ENCODE data around the gene IQCH. TPM values are rescaled to one million over a fixed set of nuclear protein-coding genes. Genes with fewer than 3 reads are reported as not detected.

Gene IQCH
- total and polyA plus RNA-seq, 9 of the 15 experiments (the other 6 are each of a cell fraction or from before 2014, with no cell fraction given) = 1.8 to 3.9 (median 2.7) TPM

DNA sequence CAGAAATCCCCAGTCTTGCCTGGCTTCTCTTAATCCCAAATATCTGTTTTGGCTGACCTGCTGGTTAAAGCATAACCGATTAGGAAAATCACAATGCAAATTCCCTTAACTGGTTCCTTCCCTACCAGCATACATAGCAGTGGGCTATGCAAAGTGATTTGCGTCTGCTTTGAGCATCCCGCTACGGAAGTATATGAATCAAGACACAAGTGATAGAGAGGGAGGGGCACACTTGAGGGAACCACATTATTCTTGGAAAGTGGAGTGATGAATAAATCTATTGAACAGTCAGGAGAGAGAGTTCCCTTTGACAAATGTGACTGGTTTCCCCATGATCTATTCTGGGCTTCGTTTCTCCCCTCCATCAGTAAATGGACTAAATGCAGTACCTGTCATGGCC, 146.8 kb downstream of the IQCH start:
- Histone ChIP-seq H3K79me2 (ENCODE audit: control insufficient read depth, insufficient read depth, low read length) (no peaks in the 10 kb centered on the region), H4K20me1 (replicated peaks; ENCODE audit: control insufficient read depth, insufficient read depth, low read length) (no peaks in the 10 kb centered on the region), H3K4me1 (replicated peaks in 1 of 2; ENCODE audit: control insufficient read depth in 2 of 2, insufficient read depth in 2 of 2, low read length in 2 of 2) (peaks cover 0 to 35% of the 10 kb centered on the region in 2 experiments; a peak in 3 of 5 replicates), H3K9me1 (ENCODE audit: control insufficient read depth, insufficient read depth, low read length) (no peaks in the 10 kb centered on the region), H3K9me3 (replicated peaks; ENCODE audit: control insufficient read depth, insufficient read depth, low read depth, low read length) (no peaks in the 10 kb centered on the region), H2AFZ (ENCODE audit: low read depth, low read length) (no peak overlapping the region), H3K4me3 (no peak overlapping the region), H3K27ac (ENCODE audit: extremely low read depth, low read depth, low read length) (no peak overlapping the region), H3K9ac (ENCODE audit: insufficient read depth in 1 of 2, low read depth in 2 of 2, low read length in 2 of 2) (no peak overlapping the region), H3K36me3 (ENCODE audit: control insufficient read depth, insufficient read depth, low read length) (no peaks in the 10 kb centered on the region), H3K4me2 (ENCODE audit: insufficient read depth, low read length) (no peak overlapping the region), H3K27me3 (ENCODE audit: control insufficient read depth in 2 of 2, insufficient read depth in 2 of 2, low read length in 2 of 2) (no peaks in the 10 kb centered on the region)
- in situ Hi-C loops (cut with MboI) (no loop called here), intact Hi-C loops (cut with micrococcal nuclease) (no loop called here)
- no peak for FAIRE-seq
- ChIA-PET CTCF (ENCODE audit: low intra/inter-chr PET ratio) (no interaction called here), POLR2A (interaction anchor here (1.5 kb wide), 1 partner anchor 31 kb away, joined by 3 read pairs; no protein-coding TSS in a partner anchor)
- DNase-seq (ENCODE audit: extremely low read depth in 1 of 4, low spot score in 3 of 4) = no peak
- TF ChIP-seq, protein P1, sequence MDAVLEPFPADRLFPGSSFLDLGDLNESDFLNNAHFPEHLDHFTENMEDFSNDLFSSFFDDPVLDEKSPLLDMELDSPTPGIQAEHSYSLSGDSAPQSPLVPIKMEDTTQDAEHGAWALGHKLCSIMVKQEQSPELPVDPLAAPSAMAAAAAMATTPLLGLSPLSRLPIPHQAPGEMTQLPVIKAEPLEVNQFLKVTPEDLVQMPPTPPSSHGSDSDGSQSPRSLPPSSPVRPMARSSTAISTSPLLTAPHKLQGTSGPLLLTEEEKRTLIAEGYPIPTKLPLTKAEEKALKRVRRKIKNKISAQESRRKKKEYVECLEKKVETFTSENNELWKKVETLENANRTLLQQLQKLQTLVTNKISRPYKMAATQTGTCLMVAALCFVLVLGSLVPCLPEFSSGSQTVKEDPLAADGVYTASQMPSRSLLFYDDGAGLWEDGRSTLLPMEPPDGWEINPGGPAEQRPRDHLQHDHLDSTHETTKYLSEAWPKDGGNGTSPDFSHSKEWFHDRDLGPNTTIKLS (IDR thresholded peaks at IDR 0.05; ENCODE audit: borderline replicate concordance, low read depth) = no peak
- no peak for TF ChIP-seq SP1 (CRISPR knock-in tag; IDR thresholded peaks at IDR 0.05)
- TF ChIP-seq RHOXF2B (CRISPR knock-in tag; conservative IDR thresholded peaks at IDR 0.05) = no peak
- TF ChIP-seq JUND (IDR thresholded peaks at IDR 0.05; ENCODE audit: borderline replicate concordance, low read depth, low read length) = no peak
- TF ChIP-seq JUND (tag; IDR thresholded peaks at IDR 0.05; ENCODE audit: borderline replicate concordance, low read depth, low read length) = no peak
- TF ChIP-seq, protein P2, sequence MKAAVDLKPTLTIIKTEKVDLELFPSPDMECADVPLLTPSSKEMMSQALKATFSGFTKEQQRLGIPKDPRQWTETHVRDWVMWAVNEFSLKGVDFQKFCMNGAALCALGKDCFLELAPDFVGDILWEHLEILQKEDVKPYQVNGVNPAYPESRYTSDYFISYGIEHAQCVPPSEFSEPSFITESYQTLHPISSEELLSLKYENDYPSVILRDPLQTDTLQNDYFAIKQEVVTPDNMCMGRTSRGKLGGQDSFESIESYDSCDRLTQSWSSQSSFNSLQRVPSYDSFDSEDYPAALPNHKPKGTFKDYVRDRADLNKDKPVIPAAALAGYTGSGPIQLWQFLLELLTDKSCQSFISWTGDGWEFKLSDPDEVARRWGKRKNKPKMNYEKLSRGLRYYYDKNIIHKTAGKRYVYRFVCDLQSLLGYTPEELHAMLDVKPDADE (conservative IDR thresholded peaks at IDR 0.05; ENCODE audit: control insufficient read depth, low read depth, low read length) = no peak
- TF ChIP-seq PTTG1 (tag; IDR thresholded peaks at IDR 0.05; ENCODE audit: low read depth) = no peak
- TF ChIP-seq, protein P3, sequence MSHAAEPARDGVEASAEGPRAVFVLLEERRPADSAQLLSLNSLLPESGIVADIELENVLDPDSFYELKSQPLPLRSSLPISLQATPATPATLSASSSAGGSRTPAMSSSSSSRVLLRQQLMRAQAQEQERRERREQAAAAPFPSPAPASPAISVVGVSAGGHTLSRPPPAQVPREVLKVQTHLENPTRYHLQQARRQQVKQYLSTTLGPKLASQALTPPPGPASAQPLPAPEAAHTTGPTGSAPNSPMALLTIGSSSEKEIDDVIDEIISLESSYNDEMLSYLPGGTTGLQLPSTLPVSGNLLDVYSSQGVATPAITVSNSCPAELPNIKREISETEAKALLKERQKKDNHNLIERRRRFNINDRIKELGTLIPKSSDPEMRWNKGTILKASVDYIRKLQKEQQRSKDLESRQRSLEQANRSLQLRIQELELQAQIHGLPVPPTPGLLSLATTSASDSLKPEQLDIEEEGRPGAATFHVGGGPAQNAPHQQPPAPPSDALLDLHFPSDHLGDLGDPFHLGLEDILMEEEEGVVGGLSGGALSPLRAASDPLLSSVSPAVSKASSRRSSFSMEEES (CRISPR knock-in tag; IDR thresholded peaks at IDR 0.05) = no peak
- no peak for TF ChIP-seq HLTF (IDR thresholded peaks at IDR 0.05)
- no peak for TF ChIP-seq POU5F1 (IDR thresholded peaks at IDR 0.05; ENCODE audit: borderline replicate concordance, low read depth, low read length, partially characterized antibody)
- TF ChIP-seq SPI1 (IDR thresholded peaks at IDR 0.05; ENCODE audit: borderline replicate concordance, low read depth, low read length) = no peak
- TF ChIP-seq, protein P4, sequence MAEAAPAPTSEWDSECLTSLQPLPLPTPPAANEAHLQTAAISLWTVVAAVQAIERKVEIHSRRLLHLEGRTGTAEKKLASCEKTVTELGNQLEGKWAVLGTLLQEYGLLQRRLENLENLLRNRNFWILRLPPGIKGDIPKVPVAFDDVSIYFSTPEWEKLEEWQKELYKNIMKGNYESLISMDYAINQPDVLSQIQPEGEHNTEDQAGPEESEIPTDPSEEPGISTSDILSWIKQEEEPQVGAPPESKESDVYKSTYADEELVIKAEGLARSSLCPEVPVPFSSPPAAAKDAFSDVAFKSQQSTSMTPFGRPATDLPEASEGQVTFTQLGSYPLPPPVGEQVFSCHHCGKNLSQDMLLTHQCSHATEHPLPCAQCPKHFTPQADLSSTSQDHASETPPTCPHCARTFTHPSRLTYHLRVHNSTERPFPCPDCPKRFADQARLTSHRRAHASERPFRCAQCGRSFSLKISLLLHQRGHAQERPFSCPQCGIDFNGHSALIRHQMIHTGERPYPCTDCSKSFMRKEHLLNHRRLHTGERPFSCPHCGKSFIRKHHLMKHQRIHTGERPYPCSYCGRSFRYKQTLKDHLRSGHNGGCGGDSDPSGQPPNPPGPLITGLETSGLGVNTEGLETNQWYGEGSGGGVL (CRISPR knock-in tag; IDR thresholded peaks at IDR 0.05) = no peak
- TF ChIP-seq BMI1 (IDR thresholded peaks at IDR 0.05; ENCODE audit: low read length) = no peak
- no peak for TF ChIP-seq TBP (optimal IDR thresholded peaks at IDR 0.05; ENCODE audit: low read depth, low read length)
- TF ChIP-seq NFIX (CRISPR knock-in tag; IDR thresholded peaks at IDR 0.05; ENCODE audit: low read depth) = no peak
- no peak for TF ChIP-seq ZNF134 (CRISPR knock-in tag; conservative IDR thresholded peaks at IDR 0.05)
- TF ChIP-seq ZNF717 (CRISPR knock-in tag; IDR thresholded peaks at IDR 0.05) = no peak
- BruUV-seq (replicated peaks) = no TSS peak
- WGBS (ENCODE audit: insufficient coverage, low coverage, missing lambda C conversion rate) = 51% methylated on average over 5 of the region's 5 CpGs
- ATAC-seq = no peak

Data from K562 (cell line).